Common myeloid progenitor, CD34-positive (primary cell): ENCODE data around the gene ABCC10.
A peak's percentile ranks its signal among the peaks of the same experiment; 100 is the strongest.
"Not testable (repeated sequence)": the region's sequence is repeated elsewhere in the genome, so short reads cannot be mapped to it uniquely, and the experiment has no call there.

Experiments
- CTCF ChIA-PET: fragments of 350-600 bp; sonication (Branson Sonifier 250); formaldehyde crosslinking; loops from one replicate; lab custom pipeline; 2021; ENCODE audit warnings: antibody characterized with exemption; lab: Charles Lee
- POLR2A ChIA-PET: fragments of 350-600 bp; sonication (Branson Sonifier 250); formaldehyde crosslinking; loops from one replicate; lab custom pipeline; 2021; ENCODE audit warnings: antibody characterized with exemption; lab: Charles Lee
- DNase-seq, 3 donors: peaks; one replicate each; pipeline versions ENCODE4 v3.0.0 to v3.0.0-alpha.2; 2013
- H3K27ac ChIP-seq, 2 experiments: 1 replicate in 1 of 2; 2 replicates in 1 of 2; pipeline ENCODE4 v1.7.0; 2013; ENCODE audit warnings: inconsistent platforms in 2 of 2, low read length in 2 of 2, mild to moderate bottlenecking in 2 of 2, low read depth in 1 of 2, moderate library complexity in 1 of 2; ENCODE audit not compliant: severe bottlenecking in 2 of 2, insufficient read depth in 1 of 2, poor library complexity in 1 of 2
- H3K27me3 ChIP-seq, 5 experiments: replicated peaks in 2 of 5; 1 replicate in 3 of 5; 2 replicates in 2 of 5; pipeline versions ENCODE4 v1.6.1 to v1.7.0; 2013; ENCODE audit warnings: low read length in 4 of 5, mild to moderate bottlenecking in 2 of 5, moderate library complexity in 2 of 5, inconsistent platforms in 1 of 5; ENCODE audit not compliant: insufficient read depth in 5 of 5, control insufficient read depth in 4 of 5
- H3K36me3 ChIP-seq, 4 experiments: 1 replicate in 2 of 4; 2 replicates in 2 of 4; pipeline versions ENCODE4 v1.6.1 to v1.7.0; 2013; ENCODE audit warnings: low read length in 3 of 4, control low read depth in 1 of 4, mild to moderate bottlenecking in 1 of 4; ENCODE audit not compliant: control insufficient read depth in 4 of 4, insufficient read depth in 4 of 4
- H3K4me1 ChIP-seq, 4 experiments: 1 replicate in 3 of 4; 2 replicates in 1 of 4; pipeline versions ENCODE4 v1.6.1 to v1.7.1; 2013; ENCODE audit warnings: low read length in 3 of 4, mild to moderate bottlenecking in 3 of 4, control low read depth in 1 of 4, inconsistent platforms in 1 of 4, moderate library complexity in 1 of 4; ENCODE audit not compliant: control insufficient read depth in 4 of 4, insufficient read depth in 4 of 4; ENCODE audit errors: control extremely low read depth in 1 of 4
- H3K4me3 ChIP-seq, 7 experiments: 1 replicate in 4 of 7; 2 replicates in 3 of 7; pipeline versions ENCODE4 v1.5.1 to v1.7.0; 2013; ENCODE audit warnings: mild to moderate bottlenecking in 7 of 7, low read length in 6 of 7, moderate library complexity in 6 of 7, inconsistent platforms in 2 of 7, low read depth in 2 of 7, control low read depth in 1 of 7; ENCODE audit not compliant: insufficient read depth in 4 of 7, control insufficient read depth in 1 of 7; ENCODE audit errors: extremely low read depth in 1 of 7
- H3K9me3 ChIP-seq, 5 experiments: 1 replicate in 4 of 5; 2 replicates in 1 of 5; pipeline versions ENCODE4 v1.6.1 to v1.7.1; 2013; ENCODE audit warnings: low read length in 4 of 5, mild to moderate bottlenecking in 2 of 5, inconsistent platforms in 1 of 5, low read depth in 1 of 5, moderate library complexity in 1 of 5; ENCODE audit not compliant: control insufficient read depth in 4 of 5, insufficient read depth in 2 of 5; ENCODE audit errors: control extremely low read depth in 1 of 5
- WGBS: methylation state at CpG from one replicate; pipeline ENCODE4 v1.1.5; 2013; ENCODE audit not compliant: insufficient coverage; 5-methylcytosine and 5-hydroxymethylcytosine counted together

ABCC10 gene

GRCh38 chr6:43389730-43390295, 37.5 kb upstream of the ABCC10 start:
- WGBS, result 85% methylated on average over 4 of the region's 6 CpGs
- POLR2A ChIA-PET, result interaction anchor here (0.8 kb wide), 1 partner anchor 108 kb away, joined by 3 read pairs; no protein-coding TSS in a partner anchor

GRCh38 chr6:43390753-43391439, 36.4 kb upstream of the ABCC10 start:
- H3K4me3 ChIP-seq, result peak overlapping the region in 3 of 7 experiments; percentile 7 to 40 (median 17)
- H3K4me1 ChIP-seq, result peaks cover 0 to 31% (median 22%) of the 10 kb centered on the region in 4 experiments
- not testable (repeated sequence) for H3K36me3 ChIP-seq, H3K9me3 ChIP-seq, H3K27ac ChIP-seq, DNase-seq
- WGBS, result 38% methylated on average over 5 of the region's 10 CpGs
- peaks cover 3 to 84% (median 29%) of the 10 kb centered on the region in 5 experiments for H3K27me3 ChIP-seq
- CTCF ChIA-PET, result interaction anchor here (0.7 to 2.6 kb wide), 7 partner anchors 8 to 126 kb away, joined by 3 to 11 read pairs (median 4); partner anchors contain the start of genes POLR1C and YIPF3
- POLR2A ChIA-PET, result interaction anchor here (0.7 kb wide), 1 partner anchor 21 kb away, joined by 3 read pairs; no protein-coding TSS in a partner anchor

More at GRCh38 chr6:43389730-43390295, 37.5 kb upstream of the ABCC10 start:
- H3K27me3 ChIP-seq, result peaks cover 5 to 86% (median 35%) of the 10 kb centered on the region in 5 experiments
- peaks cover 0 to 32% (median 22%) of the 10 kb centered on the region in 4 experiments for H3K4me1 ChIP-seq
- H3K9me3 ChIP-seq, result no peaks in the 10 kb centered on the region
- H3K27ac ChIP-seq, result no peak overlapping the region
- DNase-seq, result no peak
- H3K4me3 ChIP-seq, result no peak overlapping the region
- CTCF ChIA-PET, result interaction anchor here (0.6 to 2.6 kb wide), 8 partner anchors 9 to 118 kb away, joined by 3 to 11 read pairs (median 4); partner anchors contain the start of gene ZNF318
- H3K36me3 ChIP-seq, result no peaks in the 10 kb centered on the region

- H3K9me3 ChIP-seq, result no peaks in the 10 kb centered on the region
- ChIA-PET CTCF (interaction anchor here (0.6 to 1.6 kb wide), 6 partner anchors 9 to 125 kb away, joined by 3 to 5 read pairs (median 4); partner anchors contain the start of genes POLR1C and YIPF3), POLR2A (interaction anchor here (0.7 kb wide), 1 partner anchor 22 kb away, joined by 3 read pairs; no protein-coding TSS in a partner anchor)
- 1% methylated on average over 13 of the region's 13 CpGs for WGBS
- no peaks in the 10 kb centered on the region for H3K36me3 ChIP-seq
- H3K27me3 ChIP-seq, result peaks cover 3 to 79% (median 32%) of the 10 kb centered on the region in 5 experiments
- H3K27ac ChIP-seq, result no peak overlapping the region
- peak; percentile 74 to 91 (median 87) for DNase-seq
- H3K4me1 ChIP-seq, result peaks cover 0 to 31% (median 22%) of the 10 kb centered on the region in 4 experiments
- H3K4me3 ChIP-seq, result peak overlapping the region in 3 of 7 experiments; percentile 7 to 40 (median 17)
Observed at GRCh38 chr6:43391440-43392031, 35.8 kb upstream of the ABCC10 start.

DNA sequence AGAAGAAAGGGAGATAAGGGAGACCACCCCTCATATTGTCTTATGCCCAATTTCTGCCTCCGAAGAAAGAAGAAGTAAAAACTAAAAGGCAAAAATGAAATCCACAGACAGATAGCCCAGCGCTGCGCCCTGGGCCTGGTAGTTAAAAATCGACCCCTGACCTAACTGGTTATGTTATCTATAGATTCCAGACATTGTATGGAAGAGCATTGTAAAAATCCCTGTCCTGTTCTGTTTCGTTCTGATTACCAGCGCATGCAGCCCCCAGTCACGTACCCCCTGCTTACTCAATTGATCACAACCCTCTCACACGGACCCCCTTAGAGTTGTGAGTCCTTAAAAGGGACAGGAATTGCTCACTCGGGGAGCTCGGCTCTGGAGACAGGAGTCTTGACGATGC, 34.2 kb upstream of the ABCC10 start:
- peaks cover 0 to 70% (median 32%) of the 10 kb centered on the region in 5 experiments for H3K27me3 ChIP-seq
- peak overlapping the region in 2 of 7 experiments; percentile 39 to 53 for H3K4me3 ChIP-seq
- 22% methylated on average over 7 of the region's 11 CpGs for WGBS
- DNase-seq, result peak in 1 of 3 donors; percentile 54
- H3K27ac ChIP-seq, POLR2A ChIA-PET, H3K9me3 ChIP-seq, H3K36me3 ChIP-seq: not testable (repeated sequence)
- CTCF ChIA-PET, result interaction anchor here (0.7 to 2.5 kb wide), 6 partner anchors 9 to 93 kb away, joined by 3 to 14 read pairs (median 3); no protein-coding TSS in a partner anchor
- H3K4me1 ChIP-seq, result peaks cover 0 to 31% (median 22%) of the 10 kb centered on the region in 4 experiments

DNA sequence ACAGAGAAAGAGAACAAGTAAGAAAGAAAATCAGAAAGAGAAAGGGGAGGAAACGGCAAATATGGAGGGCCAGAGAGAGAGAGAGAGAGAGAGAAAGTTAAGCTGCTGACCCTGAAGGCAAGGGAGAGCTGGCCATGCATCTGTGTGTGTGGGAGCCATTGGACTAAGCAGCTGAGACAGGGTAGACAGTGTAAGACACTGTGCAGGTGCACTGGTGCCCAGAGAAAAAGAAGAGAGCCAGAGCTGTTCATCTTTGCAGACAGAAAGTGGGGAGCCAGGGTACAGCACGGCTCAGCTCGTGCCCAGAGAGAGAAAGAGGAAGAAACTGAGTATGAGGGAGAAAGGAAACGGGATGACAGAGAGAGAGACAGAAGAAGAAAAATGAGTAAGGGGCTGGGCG, 33.7 kb upstream of the ABCC10 start:
- WGBS, result 3% methylated on average over 4 of the region's 5 CpGs
- CTCF ChIA-PET, result interaction anchor here (0.7 to 2.5 kb wide), 6 partner anchors 9 to 93 kb away, joined by 3 to 14 read pairs (median 3); no protein-coding TSS in a partner anchor
- POLR2A ChIA-PET, result interaction anchor here (0.8 kb wide), 1 partner anchor 73 kb away, joined by 3 read pairs; no protein-coding TSS in a partner anchor
- no peak overlapping the region for H3K27ac ChIP-seq
- no peaks in the 10 kb centered on the region for H3K9me3 ChIP-seq
- peak overlapping the region in 3 of 7 experiments; percentile 8 to 53 (median 39) for H3K4me3 ChIP-seq
- H3K4me1 ChIP-seq, result peaks cover 0 to 31% (median 22%) of the 10 kb centered on the region in 4 experiments
- DNase-seq, result peak in 2 of 3 donors; percentile 45 to 54
- H3K27me3 ChIP-seq, result peaks cover 0 to 68% (median 31%) of the 10 kb centered on the region in 5 experiments
- no peaks in the 10 kb centered on the region for H3K36me3 ChIP-seq

DNA sequence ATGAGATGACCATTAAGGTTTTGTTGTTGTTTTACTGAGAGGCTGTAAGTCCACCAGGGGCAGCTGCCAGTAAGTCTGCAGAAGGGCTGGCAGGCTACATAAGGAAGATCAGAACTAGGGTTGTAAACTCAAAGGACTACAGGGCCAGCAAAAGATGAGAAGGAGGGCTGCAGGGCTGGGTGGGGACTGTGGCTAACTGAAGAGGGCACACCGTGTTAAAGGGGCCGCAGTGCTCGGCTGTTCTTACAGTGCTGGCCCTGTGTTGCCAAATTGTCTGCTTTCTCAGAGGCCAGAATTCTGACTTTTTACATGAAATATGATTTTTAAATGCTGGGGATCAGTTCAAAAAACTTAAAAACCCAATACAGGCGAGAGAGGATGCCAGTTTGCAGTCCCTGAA, 32.4 kb upstream of the ABCC10 start:
- WGBS, result 95% methylated on average over 4 of the region's 4 CpGs
- Histone ChIP-seq H3K9me3 (no peaks in the 10 kb centered on the region), H3K4me3 (no peak overlapping the region), H3K36me3 (no peaks in the 10 kb centered on the region), H3K27ac (no peak overlapping the region), H3K27me3 (peaks cover 0 to 56% (median 23%) of the 10 kb centered on the region in 5 experiments), H3K4me1 (peaks cover 0 to 31% (median 22%) of the 10 kb centered on the region in 4 experiments)
- no peak for DNase-seq
- CTCF ChIA-PET, result interaction anchor here (1.2 to 2.5 kb wide), 4 partner anchors 11 to 39 kb away, joined by 3 to 14 read pairs (median 4); no protein-coding TSS in a partner anchor
- POLR2A ChIA-PET, result no interaction called here
